Testis (tissue), 2 donors: ENCODE results near the gene BLM.

ENCODE experiments used
- POLR2A ChIP-seq: fragments of 450-650 bp; IDR thresholded peaks from one replicate; pipeline ENCODE4 v1.6.1; 2017; ENCODE audit warnings: antibody characterized with exemption, mild to moderate bottlenecking, moderate library complexity
- TF ChIP-seq, protein P1 (sequence below), 3 experiments: fragments of 450-650 bp in 2 of 3; fragments of 200-600 bp in 1 of 3; sonication (generic) in 1 of 3; IDR thresholded peaks; one replicate each; pipeline ENCODE4 v1.5.1; 2016 to 2019; ENCODE audit warnings: antibody characterized with exemption in 3 of 3, mild to moderate bottlenecking in 2 of 3, moderate library complexity in 1 of 3

- no peak for TF ChIP-seq POLR2A
- TF ChIP-seq, protein P1, sequence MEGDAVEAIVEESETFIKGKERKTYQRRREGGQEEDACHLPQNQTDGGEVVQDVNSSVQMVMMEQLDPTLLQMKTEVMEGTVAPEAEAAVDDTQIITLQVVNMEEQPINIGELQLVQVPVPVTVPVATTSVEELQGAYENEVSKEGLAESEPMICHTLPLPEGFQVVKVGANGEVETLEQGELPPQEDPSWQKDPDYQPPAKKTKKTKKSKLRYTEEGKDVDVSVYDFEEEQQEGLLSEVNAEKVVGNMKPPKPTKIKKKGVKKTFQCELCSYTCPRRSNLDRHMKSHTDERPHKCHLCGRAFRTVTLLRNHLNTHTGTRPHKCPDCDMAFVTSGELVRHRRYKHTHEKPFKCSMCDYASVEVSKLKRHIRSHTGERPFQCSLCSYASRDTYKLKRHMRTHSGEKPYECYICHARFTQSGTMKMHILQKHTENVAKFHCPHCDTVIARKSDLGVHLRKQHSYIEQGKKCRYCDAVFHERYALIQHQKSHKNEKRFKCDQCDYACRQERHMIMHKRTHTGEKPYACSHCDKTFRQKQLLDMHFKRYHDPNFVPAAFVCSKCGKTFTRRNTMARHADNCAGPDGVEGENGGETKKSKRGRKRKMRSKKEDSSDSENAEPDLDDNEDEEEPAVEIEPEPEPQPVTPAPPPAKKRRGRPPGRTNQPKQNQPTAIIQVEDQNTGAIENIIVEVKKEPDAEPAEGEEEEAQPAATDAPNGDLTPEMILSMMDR (IDR thresholded peaks at IDR 0.05) = no peak
Measured at GRCh38 chr15:90812958-90813265, 95.8 kb downstream of the BLM start.
